DND-41 (cell line): Measurements from ENCODE around the gene SWI5.
A peak's percentile ranks its signal among the peaks of the same experiment; 100 is the strongest.

Experiments
- ATAC-seq: fragments of 200-7000 bp; cut with Tn5 transposase; 3 replicates; pipeline ENCODE4 v1.9.1; 2021; ENCODE audit warnings: low read depth; ENCODE audit not compliant: insufficient read depth
- DNase-seq: peaks from one replicate; pipeline ENCODE4 v3.0.0-alpha.2; 2020
- H2AFZ ChIP-seq: 2 replicates; pipeline ENCODE4 v1.6.0; 2012; ENCODE audit warnings: low read depth, low read length
- H3K27ac ChIP-seq: 2 replicates; pipeline ENCODE4 v1.5.1; 2012; ENCODE audit warnings: low read length, inconsistent platforms
- H3K27me3 ChIP-seq: fragments of 200-600 bp; sonication (generic); 2 replicates; pipeline ENCODE4 v1.6.0; 2012; ENCODE audit warnings: low read length, mild to moderate bottlenecking, inconsistent platforms; ENCODE audit not compliant: insufficient read depth, poor library complexity
- H3K36me3 ChIP-seq: 2 replicates; pipeline ENCODE4 v1.5.1; 2012; ENCODE audit warnings: low read length, inconsistent platforms; ENCODE audit not compliant: insufficient read depth
- H3K4me1 ChIP-seq: 2 replicates; pipeline ENCODE4 v1.5.1; 2012; ENCODE audit warnings: mild to moderate bottlenecking, low read length; ENCODE audit not compliant: insufficient read depth
- H3K4me2 ChIP-seq: 2 replicates; pipeline ENCODE4 v1.6.0; 2012; ENCODE audit warnings: mild to moderate bottlenecking, moderate library complexity, low read length, inconsistent platforms; ENCODE audit not compliant: insufficient read depth
- H3K4me3 ChIP-seq, 2 experiments: fragments of 200-600 bp in 1 of 2; shearing (Covaris generic) in 1 of 2; 2 replicates each; pipeline ENCODE4 v1.5.1; 2012 to 2016; ENCODE audit warnings: inconsistent platforms in 2 of 2, low read length in 2 of 2, mild to moderate bottlenecking in 2 of 2, low read depth in 1 of 2, moderate library complexity in 1 of 2
- H3K79me2 ChIP-seq: 2 replicates; pipeline ENCODE4 v1.6.0; 2012; ENCODE audit warnings: low read length, inconsistent platforms; ENCODE audit not compliant: insufficient read depth
- H3K9ac ChIP-seq: 2 replicates; pipeline ENCODE4 v1.6.0; 2012; ENCODE audit warnings: low read depth, mild to moderate bottlenecking, inconsistent platforms, low read length, moderate library complexity
- H3K9me3 ChIP-seq: 2 replicates; pipeline ENCODE4 v1.5.1; 2012; ENCODE audit warnings: low read length, moderate library complexity, mild to moderate bottlenecking, inconsistent platforms; ENCODE audit not compliant: insufficient read depth, severe bottlenecking
- H4K20me1 ChIP-seq: 2 replicates; pipeline ENCODE4 v1.6.0; 2012; ENCODE audit warnings: low read length; ENCODE audit not compliant: insufficient read depth
- CTCF ChIP-seq: IDR thresholded peaks from 2 replicates; pipeline ENCODE4 v1.5.1; 2012; ENCODE audit warnings: borderline replicate concordance, low read length, moderate library complexity, mild to moderate bottlenecking; ENCODE audit not compliant: poor library complexity, severe bottlenecking; ENCODE audit errors: extremely low read depth
- EZH2 ChIP-seq: IDR thresholded peaks from 3 replicates; pipeline ENCODE4 v1.6.1; 2012; ENCODE audit warnings: borderline replicate concordance, low read depth, mild to moderate bottlenecking, moderate library complexity, low read length, inconsistent platforms; ENCODE audit not compliant: severe bottlenecking

SWI5 gene

GRCh38 chr9:128293091-128293490, 17.0 kb downstream of the SWI5 start:
- Histone ChIP-seq H3K79me2 (no peaks in the 10 kb centered on the region), H3K9me3 (no peaks in the 10 kb centered on the region), H3K9ac (no peak overlapping the region), H3K27me3 (no peaks in the 10 kb centered on the region), H3K27ac (no peak overlapping the region), H4K20me1 (no peaks in the 10 kb centered on the region), H2AFZ (no peak overlapping the region), H3K4me2 (no peak overlapping the region), H3K36me3 (no peaks in the 10 kb centered on the region), H3K4me1 (peaks cover 8% of the 10 kb centered on the region; the same call in 1 of the 2 replicates), H3K4me3 (no peak overlapping the region)
- peak; percentile 62 for ATAC-seq
- TF ChIP-seq EZH2: no peak
- DNase-seq: peak; percentile 39

GRCh38 chr9:128294142-128294541, 18.1 kb downstream of the SWI5 start:
- Histone ChIP-seq H3K27me3 (no peaks in the 10 kb centered on the region), H3K9me3 (no peaks in the 10 kb centered on the region), H3K9ac (no peak overlapping the region), H3K27ac (no peak overlapping the region), H2AFZ (no peak overlapping the region), H4K20me1 (no peaks in the 10 kb centered on the region), H3K36me3 (no peaks in the 10 kb centered on the region), H3K4me2 (no peak overlapping the region), H3K4me3 (no peak overlapping the region), H3K79me2 (no peaks in the 10 kb centered on the region), H3K4me1 (peaks cover 8% of the 10 kb centered on the region; the same call in 1 of the 2 replicates)
- ATAC-seq: no peak
- DNase-seq: no peak
- TF ChIP-seq CTCF (no peak), EZH2 (no peak)

GRCh38 chr9:128296340-128297220, 20.5 kb downstream of the SWI5 start:
- no peak for TF ChIP-seq EZH2
- DNase-seq (no peak), ATAC-seq (no peak)
- no peaks in the 10 kb centered on the region for H3K9me3 ChIP-seq
- H3K36me3 ChIP-seq: no peaks in the 10 kb centered on the region
- H3K9ac ChIP-seq: no peak overlapping the region
- H3K4me3 ChIP-seq: no peak overlapping the region
- H3K4me2 ChIP-seq: no peak overlapping the region
- H4K20me1 ChIP-seq: no peaks in the 10 kb centered on the region
- no peaks in the 10 kb centered on the region for H3K27me3 ChIP-seq
- H3K4me1 ChIP-seq: peaks cover 8% of the 10 kb centered on the region; the same call in 1 of the 2 replicates
- no peaks in the 10 kb centered on the region for H3K79me2 ChIP-seq
- H2AFZ ChIP-seq: no peak overlapping the region
- no peak overlapping the region for H3K27ac ChIP-seq

- Histone ChIP-seq H3K79me2 (no peaks in the 10 kb centered on the region), H4K20me1 (no peaks in the 10 kb centered on the region), H3K36me3 (no peaks in the 10 kb centered on the region), H3K4me1 (peaks cover 8% of the 10 kb centered on the region; the same call in 1 of the 2 replicates), H3K4me2 (no peak overlapping the region), H3K9me3 (no peaks in the 10 kb centered on the region), H3K4me3 (no peak overlapping the region), H2AFZ (no peak overlapping the region), H3K27me3 (no peaks in the 10 kb centered on the region), H3K9ac (no peak overlapping the region), H3K27ac (no peak overlapping the region)
- ATAC-seq (no peak), DNase-seq (no peak)
- no peak for TF ChIP-seq EZH2
- TF ChIP-seq CTCF: no peak
Observed at GRCh38 chr9:128297221-128297773, 21.2 kb downstream of the SWI5 start.
